ENCODE measurements around the gene TRUB1.

DNA sequence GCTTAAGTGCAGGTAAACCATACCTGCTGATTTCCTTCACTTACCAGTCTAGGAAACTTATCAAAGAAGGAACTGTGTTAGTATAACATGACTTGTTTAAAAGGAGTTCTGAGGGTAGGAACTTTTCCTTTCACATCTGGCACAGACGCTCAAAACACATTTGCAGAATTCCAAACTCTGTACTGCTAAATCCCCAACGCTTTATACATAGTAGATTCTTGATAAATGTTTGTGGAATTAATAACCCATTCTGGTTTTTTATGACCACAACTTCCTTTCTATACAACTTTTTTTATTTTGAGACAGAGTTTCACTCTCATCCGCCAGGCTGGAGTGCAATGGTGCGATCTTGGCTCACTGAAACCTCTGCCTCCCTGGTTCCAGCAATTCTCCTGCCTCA, 7.7 kb upstream of the TRUB1 start:
- TF ChIP-seq, protein P1, sequence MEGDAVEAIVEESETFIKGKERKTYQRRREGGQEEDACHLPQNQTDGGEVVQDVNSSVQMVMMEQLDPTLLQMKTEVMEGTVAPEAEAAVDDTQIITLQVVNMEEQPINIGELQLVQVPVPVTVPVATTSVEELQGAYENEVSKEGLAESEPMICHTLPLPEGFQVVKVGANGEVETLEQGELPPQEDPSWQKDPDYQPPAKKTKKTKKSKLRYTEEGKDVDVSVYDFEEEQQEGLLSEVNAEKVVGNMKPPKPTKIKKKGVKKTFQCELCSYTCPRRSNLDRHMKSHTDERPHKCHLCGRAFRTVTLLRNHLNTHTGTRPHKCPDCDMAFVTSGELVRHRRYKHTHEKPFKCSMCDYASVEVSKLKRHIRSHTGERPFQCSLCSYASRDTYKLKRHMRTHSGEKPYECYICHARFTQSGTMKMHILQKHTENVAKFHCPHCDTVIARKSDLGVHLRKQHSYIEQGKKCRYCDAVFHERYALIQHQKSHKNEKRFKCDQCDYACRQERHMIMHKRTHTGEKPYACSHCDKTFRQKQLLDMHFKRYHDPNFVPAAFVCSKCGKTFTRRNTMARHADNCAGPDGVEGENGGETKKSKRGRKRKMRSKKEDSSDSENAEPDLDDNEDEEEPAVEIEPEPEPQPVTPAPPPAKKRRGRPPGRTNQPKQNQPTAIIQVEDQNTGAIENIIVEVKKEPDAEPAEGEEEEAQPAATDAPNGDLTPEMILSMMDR (conservative IDR thresholded peaks at IDR 0.05 in 1 of 2, IDR thresholded peaks at IDR 0.05 in 1 of 2; ENCODE audit: extremely low read depth in 1 of 2, insufficient read depth in 1 of 2, low read depth in 1 of 2, low read length in 2 of 2) = no peak
- TF ChIP-seq EZH2 (IDR thresholded peaks at IDR 0.05; ENCODE audit: borderline replicate concordance, low read length) = no peak
